Islet precursor cell (in vitro differentiated cells): ENCODE measurements around the gene CPA1.

ENCODE experiments used
- DNase-seq: peaks from one replicate; pipeline ENCODE4 v3.0.0-alpha.2; 2018

The CPA1 gene

DNA sequence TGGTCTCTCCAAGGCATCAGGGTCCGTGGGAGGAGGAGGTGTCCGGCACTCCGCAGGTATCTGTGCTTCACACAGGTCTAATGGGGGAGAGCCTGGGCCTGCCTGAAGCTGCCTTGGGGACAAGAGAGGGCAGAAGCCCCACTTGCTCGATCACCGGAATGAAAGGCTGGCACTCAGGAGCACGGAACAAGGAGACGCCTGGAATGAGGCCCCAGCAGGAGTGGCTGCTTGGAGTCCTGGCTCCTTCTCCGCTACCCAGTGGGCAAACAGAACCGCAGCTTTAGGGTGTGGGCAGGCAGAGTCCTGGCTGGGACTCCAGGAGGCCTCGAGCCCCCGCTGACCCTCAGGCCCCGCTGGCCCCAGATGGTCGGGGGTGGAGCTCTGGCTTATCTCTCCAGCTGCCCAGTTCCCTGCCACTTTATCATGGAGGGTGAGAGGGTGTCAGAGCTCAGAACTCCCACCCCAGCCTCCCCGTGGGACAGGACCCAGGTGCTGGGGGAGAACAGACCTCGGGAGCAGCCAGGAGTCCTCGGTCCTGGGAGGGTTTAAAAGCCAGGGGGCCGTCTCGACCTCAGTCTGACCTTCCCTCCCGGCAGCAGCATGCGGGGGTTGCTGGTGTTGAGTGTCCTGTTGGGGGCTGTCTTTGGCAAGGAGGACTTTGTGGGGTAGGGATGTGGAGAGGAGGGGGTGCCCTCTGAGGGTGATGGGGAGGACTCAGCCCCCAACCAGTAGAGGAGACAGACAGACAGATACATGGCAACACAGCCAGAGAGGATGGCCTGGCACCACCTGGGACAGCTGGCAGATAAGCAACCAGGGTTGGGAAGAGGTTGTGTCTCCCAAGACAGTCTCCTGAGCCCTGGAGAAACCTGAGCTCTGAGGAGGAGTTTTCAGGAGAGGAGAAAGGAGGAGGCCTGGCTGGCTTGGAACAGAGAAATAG lies at the start of gene CPA1:
CPA1 (plus strand) TSS at position 574 of the 940 bp plus-strand sequence; CDS start at position 601, 27 bp downstream.
- DNase-seq: peak; percentile 52

DNA sequence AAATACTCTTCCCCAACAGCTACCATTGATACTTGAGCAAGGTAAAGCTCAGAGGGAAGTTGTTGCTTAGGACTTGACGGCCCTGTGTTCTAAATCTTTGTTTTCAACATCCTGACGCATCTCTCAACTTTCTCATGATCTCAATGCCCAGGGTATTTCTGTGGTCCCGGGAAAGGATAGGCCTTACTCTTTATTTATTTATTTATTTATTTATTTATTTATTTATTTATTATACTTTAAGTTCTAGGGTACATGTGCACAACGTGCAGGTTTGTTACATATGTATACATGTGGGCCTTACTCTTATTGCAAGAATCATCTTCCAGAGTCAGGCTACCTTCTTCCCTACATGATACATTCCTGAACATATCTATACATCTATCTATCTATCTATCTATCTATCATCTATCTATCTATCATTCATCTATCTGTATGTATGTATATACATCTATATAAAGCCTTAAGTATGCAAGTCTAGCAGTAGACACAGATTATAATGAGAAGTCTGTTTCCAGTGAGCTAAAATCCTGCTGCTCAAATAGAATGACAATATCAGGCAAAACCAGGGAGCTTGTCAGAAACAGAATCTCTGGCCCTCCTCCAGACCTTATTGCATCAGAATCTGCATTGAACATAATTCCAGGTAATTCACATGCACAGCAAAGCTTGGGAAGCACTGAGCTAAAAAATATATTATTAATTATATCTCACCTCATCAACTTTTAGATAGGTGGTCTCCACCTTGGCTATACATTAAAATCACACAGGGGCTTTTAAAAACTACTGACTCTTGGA lies 47.8 kb upstream of the CPA1 start:
- DNase-seq: no peak

DNA sequence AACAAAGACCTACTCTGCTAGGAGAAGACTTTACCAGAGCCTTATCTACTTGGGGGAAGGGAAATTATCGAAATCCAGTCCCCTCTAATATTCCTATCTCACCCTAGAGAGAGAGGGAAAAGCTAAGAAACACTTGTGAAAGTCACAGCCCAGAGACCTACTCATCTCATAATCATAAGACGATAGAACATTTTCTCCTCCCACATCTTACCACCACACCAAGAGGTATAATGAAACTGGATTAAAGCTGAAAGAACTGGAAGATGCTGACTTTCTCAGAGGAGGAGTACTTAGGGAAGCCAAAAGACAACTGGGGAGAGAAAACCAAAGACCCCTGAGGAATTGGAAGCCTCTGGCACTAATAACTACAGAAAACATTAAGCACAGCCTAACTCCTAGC lies 46.5 kb upstream of the CPA1 start:
- DNase-seq: no peak

DNA sequence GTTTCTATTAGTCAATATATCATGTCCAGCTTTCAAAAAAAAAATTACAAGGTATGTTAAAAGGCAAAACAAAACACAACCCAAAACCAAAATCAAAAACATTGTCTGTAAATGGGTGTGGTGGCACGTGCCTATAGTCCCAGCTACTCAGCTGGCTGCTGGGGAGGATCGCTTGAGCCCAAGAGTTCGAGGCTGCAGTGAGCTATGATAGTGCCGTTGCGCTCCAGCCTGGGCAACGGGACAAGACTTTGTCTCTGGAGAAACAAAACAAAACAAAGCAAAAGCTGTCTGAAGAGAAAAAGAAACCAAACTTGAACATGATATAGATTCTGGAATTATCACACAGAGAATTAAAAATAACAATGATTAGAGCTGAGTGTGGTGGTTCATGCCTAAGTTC lies 46.0 kb upstream of the CPA1 start:
- no peak for DNase-seq

DNA sequence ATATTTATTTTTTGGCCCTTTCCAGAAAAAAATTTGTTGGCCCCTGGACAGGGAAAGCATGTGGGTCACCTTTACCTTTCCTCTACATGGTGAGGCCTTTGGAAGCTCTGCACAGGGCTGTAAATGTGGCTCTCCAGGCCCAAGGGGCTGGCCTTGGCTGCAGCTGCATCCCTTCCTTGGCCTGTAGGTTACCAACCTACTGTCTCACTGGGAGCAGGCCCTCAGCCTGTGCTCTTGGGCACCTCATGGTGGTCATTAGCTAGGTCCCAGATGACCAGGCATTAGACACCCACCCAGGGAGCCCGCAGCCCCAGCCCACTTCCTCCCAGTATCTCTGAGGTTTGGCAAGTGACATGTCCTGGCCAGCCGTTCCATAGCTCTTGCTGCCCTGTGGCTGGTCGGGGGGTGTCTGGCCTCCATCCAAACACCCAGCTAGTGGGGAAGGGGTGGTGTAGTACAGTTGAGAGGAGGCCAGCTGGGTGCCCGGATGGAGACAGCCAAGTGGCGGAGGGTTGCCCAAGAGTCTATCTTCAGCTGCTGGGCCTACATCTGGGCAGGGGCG lies 42.8 kb upstream of the CPA1 start:
- no peak for DNase-seq

DNA sequence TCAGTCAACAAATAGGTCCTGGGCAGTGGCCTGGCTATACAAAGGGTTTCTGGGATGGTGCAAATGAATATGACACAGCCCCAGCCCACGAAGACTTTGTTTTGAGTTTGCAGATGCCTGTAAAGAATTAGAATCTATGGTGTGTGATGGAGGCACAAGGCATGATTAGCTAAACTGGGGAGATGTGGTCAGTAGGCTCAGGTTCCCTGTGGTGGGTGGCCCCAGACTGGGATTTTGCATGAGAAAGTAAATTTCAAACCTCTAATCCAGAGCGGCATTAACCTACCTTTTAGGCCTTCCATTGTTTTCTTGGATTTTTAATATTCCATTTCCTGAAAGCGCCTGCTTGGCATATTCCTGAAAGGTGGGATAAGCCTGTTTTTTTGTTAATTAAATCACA lies 42.1 kb upstream of the CPA1 start:
- DNase-seq: no peak

DNA sequence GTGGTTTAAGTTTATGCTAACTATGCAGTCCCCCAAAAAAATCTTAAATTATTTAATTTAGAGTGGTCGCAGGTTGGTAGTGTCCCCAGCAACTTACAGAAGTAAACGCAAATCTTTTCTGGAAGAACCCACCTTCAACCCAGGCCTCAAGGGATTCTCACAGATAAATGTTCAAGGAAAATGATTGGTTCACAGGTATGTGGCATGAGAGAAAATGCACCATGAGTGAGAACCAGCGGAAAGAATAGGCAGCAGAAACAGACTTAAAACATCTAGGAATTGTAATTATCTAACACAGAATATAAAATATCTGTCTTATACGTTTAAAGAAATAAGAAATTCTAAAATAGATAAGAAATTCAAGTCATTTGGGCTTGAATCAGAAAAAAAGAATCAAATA lies 38.4 kb upstream of the CPA1 start:
- DNase-seq: no peak

DNA sequence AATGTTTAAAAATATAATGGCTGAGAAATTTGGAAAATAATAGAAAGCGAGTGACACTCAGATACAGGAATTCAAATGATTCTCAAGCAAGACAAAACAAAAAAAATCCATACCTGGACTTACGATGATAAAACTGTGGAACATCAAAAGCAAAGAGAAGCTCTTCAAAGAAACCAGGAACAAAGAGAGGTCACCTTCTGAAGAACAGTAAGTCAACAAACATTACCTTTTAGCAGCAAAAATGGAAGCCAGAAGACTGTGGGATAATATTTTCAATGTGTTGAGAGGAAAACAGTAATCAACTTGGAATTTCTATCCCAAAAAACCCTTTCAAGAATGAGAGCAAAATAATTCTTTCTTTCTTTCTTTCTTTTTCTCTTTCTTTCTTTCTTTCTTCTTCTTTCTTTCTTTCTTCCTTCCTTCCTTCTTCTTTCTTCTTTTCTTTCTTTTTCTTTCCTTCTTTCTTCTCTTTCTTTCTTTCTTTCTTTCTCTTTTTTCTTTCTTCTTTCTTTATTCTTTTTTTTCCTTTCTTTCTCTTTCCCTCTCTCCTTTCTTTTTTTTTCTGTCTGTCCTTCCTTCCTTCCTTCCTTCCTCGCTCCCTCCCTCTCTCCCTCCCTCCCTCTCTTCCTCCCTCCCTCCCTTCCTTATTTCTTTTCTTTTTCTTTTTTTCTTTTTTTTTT lies 37.5 kb upstream of the CPA1 start:
- no peak for DNase-seq

DNA sequence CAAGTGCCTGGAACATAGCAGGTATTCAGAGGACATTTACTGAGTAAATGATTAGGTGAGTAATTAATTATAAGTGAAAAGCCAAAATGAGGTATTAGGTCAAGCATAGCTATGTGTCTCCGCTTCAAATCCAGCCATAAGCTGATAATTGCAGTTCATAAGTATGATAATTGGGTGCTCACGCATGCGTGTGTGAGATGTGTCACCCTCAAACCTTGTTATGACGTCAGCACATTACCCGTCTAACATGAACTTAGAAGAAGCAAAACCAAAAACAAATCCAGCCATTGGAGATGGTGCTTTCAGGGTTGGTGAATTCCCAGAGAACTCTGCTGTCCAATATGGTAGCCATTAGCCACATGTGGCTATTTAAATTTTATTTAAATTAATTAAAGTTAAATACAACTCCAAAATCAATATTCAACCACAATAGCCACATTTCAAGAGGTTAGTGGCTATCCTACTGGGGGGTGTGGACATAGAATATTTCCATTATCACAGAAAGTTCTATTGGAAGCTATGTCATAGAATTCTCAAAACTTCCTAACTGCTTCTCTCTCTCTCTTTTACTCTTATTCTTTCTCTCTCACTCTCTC lies 35.9 kb upstream of the CPA1 start, which contains the start of gene CPA5:
CPA5 (plus strand) TSS at position 546 of the 596 bp plus-strand sequence. CDS start 1,670 bp downstream, outside the sequence.
- DNase-seq: no peak

DNA sequence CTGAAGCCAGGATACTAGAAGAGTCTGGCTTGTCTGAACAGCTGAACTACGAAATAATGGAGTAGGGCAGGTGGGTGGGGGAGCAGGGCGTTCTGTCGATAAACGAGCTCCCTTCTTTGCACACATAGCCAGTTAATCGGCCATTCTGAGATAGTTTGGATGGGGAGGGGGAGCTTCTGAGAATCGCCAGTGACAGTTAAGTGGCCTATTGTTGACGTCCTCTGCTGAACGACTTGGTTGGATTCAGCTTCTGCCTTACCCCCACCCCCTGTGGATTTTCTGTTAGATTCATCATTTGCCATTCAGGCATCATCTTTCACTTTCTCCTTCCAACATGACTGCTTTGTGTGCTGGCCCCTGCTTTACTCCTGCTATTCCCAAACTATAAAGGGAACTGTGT lies 35.2 kb upstream of the CPA1 start:
- no peak for DNase-seq

DNA sequence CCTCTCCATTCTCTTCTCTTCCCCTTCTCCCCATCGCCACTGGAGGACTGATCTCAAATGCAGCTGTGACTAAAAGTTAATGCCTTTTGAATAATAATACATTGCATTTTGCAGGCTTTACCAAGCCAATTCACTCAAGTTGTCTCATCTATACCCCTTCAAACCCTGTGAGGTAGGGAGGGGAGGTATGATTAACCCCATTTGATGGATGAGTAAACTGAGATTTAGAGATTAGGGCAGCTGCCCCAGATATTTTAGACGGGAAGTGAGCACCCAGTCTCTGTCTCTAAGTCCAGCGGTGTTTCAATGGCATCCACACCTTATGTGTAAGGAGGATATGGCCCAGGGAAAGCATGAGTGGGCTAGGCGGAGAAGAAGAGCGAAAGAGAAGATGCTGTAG lies 34.6 kb upstream of the CPA1 start:
- DNase-seq: no peak

DNA sequence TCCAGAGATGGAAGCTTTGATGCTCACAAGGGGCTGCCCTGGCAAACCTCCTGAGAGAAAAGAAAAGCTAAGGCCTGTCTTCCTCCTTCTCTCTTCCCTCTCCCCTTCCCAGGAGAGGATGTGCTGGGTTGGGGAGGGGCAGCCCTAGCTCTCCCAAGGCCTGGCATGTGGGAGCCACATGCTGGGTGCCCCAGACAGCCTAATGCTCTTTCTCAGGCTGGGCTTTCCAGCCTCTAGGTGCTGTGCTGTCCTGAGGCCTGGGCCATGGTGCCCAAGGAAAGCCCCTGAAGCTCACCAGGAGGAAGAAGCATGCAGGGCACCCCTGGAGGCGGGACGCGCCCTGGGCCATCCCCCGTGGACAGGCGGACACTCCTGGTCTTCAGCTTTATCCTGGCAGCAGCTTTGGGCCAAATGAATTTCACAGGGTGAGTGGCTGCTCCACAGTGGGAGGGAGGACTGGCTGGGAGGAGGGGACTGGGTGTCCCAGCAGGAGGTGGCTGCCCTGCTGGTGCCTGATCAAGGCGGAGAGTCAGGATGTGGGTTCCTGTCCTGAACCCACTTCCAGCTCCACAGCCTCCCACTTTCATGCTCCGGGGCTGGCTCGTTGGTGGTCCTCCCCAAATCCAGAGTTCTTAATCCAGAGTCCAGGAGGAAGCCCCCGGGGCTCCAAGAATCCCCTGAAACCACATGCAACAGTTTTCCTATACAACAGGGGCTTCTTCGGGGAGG lies 34.0 kb upstream of the CPA1 start:
- DNase-seq: no peak

DNA sequence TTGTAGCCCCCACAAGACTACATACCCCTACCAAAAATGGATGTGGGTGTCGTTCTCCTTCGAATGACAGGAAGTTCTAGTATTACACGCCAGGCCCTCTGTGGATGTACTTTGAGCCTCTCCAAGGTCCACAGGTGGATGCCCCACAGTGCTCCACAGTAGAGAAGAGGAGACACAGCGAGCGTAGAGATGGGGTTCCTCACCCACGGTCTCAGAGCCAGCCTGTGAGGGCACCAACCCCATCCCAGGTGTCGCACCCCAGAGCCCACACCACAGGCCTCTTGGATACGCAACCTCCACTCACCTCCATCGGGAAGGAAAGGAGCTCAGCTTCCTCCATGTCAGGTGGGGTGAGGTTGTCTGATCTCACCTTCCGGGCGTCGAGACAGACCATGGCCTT lies 33.4 kb upstream of the CPA1 start:
- DNase-seq: no peak

DNA sequence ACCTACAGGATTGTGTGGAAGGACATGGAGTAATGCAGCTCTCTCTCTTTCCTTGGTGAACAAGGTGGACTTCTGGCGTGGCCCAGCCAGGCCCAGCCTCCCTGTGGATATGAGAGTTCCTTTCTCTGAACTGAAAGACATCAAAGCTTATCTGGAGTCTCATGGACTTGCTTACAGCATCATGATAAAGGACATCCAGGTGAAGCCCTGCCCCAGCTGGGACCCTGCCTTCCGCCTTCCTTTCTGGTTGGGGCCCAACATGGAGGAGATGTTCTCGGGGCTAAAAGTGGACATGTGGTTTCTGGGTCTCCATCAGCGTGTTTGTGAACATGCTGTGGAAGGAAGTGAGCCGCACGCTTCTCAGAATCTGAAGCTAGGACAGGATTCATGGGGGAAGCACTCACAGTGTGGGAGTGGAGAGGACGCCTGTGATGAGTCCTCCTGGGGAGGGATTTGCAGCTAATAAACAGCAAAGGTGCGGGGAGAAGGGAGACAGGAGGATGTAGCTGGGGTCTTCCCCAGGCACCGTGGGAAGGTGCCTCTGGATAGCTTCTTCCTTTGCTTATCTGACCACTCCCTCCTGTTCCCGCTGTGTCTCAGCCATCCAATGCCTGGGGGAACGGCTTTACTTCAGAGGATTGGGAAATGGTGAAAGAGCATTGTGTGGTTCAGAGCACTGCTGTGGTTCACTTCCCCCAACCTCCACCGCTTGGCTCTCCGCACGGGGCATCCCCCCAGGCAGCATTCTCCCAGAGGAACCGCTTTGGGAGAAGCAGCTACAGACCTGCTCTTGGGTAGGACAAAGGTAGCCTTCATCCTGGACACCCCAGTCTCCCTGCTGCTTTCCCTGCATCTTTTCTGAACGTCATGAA lies 30.1 kb upstream of the CPA1 start:
- DNase-seq: peak; percentile 95

DNA sequence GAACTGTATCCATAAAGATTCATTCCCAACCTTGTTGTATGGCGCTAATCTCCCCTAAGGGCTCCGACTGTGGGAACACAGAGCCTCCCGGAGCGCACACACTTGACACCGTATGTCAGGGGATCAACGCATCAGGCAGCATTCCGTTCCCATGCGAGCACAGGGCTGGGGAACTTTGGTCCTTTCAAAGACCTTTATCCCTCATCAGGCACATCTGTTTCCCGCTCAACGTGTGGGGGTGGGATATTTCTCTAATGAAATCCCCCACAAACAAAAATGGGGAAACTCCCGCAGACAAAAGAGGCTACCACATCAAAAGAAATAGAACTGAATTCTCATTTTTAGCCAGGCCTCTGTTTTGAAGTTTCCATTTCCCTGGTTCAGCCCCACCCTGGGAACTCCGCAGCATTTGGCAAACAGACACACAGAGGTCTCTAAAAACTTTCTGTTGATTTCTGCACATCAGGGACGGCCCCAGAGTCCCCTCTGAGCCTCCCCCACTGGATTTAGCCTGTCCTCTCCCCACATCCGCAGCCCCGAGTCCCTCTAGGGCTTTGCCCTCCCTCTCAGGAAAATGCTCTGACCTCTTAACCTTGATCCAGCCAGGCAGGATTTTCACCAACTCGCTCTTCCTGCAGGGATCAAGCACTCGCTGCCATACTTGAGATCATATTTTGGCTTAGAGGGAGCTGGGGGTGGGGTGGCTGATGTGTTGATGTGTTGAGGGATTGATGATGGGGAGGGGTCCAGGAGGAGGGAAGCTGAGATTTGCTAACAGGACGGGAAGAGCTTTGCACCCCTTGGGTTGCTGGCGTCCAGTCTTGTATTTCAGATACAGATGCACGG lies 29.1 kb upstream of the CPA1 start:
- DNase-seq: peak; percentile 77

DNA sequence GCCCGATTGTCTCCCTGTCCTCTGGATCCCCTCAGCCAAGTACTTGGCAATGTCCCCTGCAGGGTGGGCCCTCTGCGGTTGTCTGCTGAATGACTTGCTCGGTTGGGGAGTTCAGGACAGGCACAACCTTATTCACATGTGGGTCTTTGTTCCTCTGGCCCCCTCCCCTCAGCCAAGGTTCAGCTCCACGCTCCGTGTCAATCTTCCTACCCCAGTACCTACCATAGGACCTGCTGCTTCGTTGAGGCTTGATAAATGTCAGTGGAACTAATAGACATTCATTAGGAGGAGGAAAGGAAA lies 28.6 kb upstream of the CPA1 start:
- DNase-seq: no peak

DNA sequence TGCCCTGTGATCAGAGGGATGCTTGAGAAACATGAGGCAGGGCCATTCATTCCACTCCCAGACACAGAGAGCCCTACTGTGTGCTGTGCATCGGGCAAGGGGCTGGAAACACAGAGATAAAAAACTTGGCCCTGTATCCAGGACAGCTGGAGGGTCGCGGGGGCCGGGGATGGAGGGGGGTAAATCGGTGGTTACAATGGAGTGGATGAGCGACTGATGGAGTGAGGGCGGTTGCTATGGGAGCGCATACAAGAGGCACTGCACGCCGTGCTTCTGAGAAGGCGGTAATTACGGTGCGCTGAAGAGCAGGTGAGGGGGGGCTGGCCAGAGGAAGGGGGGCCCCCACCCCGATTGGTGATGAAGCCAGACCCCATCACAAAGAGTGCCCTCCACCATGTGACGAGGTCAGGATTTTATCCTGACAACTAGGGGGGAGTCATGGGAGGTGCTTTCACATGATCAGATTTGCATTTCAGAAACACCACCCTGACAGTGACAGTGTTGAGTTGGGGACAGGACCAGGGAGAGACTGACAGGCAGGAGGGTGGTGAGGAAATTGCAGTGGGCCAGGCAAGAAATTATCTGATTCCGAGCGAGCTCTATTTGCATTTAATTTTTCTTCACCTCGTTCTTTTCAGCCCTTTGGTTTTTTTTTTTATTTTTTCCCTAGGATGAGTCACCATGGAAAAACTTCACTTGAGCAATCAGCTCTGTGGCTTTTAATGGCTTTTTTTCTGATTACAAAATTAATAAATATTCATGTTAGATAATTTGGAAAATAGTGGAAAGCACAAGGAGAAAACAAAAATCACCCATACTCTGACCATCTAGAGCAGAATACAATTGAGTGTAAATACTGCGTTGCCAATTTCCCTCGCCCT lies 27.9 kb upstream of the CPA1 start:
- DNase-seq: no peak

DNA sequence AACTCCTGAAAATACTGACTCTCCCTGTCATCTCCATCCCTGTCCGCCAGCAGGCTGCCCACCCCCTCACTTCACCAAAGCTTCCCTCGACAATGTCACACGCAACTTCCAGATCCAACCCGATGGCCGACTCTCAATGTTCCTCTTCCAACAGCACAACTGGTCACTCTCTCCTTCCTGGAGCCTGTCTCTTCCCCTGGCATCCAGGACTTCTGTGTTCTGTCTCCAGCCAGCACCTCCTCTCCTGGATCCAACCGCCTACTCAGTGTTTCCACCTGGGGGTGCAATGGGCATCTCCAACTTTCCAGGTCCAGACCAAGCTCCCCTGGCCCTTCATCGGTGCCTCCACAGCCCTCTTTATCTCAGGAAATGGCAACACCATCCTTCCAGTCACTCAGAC lies 27.1 kb upstream of the CPA1 start:
- DNase-seq: no peak
